GM19455 (cell line): ENCODE measurements around the gene TTC33.
"Not testable (repeated sequence)": the region's sequence is repeated elsewhere in the genome, so short reads cannot be mapped to it uniquely, and the experiment has no call there.

ENCODE experiments used
- ATAC-seq: cut with Tn5 transposase; IDR thresholded peaks from one replicate; pipeline ENCODE4 v1.9.1; 2021; ENCODE audit not compliant: unreplicated experiment

Gene TTC33

DNA sequence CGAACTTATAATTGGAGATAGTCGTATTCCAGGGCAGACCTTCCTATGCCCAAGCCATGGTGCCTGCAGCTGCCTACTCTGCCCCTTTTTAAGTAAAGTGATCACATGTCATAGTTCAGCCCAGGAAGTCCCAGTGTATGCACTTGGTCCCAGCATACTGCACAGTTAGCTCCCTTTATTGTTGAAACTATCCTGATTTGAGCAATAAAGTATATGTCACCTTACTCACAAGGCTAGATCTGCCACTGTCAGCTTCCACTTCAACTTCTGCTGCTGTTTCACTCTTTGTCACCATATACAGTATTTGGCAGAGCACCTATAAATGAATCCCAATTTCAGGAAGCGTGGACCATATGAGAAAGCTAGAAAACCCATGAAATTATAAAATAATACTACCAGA lies 179.8 kb downstream of the TTC33 start:
- ATAC-seq: no peak

GRCh38 chr5:40575411-40575810 lies 180.3 kb downstream of the TTC33 start:
- no peak for ATAC-seq

DNA sequence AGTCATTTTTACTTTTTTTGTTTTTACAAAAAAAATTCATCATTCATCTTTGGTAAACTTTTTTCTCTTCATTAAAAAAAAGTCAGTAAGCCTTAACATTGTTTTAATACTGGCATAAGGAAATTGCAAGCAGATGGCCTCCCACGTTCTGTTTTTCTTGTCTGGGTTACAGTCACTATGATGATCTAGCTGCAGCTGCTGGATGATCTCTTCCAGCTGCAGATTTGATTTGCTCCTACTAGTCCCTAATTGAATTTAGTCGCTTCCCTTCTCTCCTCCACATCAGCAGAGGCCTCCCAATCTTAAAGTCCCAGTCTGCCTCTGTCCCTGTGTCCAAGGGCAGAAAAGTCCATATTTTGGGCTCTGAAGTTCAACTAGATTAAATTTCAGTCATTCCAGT lies 182.8 kb downstream of the TTC33 start:
- ATAC-seq: no peak

DNA sequence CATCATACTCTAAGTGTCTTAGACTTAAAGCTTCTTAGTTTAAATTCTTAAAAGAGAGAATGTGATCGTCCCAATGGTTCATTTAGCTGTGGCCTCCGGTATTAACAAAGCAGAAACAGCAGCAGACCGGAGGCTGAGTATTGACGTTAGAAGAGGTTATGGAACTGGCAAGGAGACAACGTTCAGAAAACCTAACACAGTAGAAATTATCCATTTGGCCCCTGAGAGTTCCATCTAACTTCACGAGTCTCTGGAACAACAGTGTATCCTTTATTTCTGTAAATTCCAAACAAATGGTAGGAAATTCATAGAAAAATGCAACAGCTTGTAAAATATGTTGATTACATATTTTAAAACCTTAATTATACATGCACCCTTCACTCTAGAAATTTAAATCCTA lies 183.4 kb downstream of the TTC33 start:
- no peak for ATAC-seq

GRCh38 chr5:40571729-40572128 lies 184.0 kb downstream of the TTC33 start:
- no peak for ATAC-seq

DNA sequence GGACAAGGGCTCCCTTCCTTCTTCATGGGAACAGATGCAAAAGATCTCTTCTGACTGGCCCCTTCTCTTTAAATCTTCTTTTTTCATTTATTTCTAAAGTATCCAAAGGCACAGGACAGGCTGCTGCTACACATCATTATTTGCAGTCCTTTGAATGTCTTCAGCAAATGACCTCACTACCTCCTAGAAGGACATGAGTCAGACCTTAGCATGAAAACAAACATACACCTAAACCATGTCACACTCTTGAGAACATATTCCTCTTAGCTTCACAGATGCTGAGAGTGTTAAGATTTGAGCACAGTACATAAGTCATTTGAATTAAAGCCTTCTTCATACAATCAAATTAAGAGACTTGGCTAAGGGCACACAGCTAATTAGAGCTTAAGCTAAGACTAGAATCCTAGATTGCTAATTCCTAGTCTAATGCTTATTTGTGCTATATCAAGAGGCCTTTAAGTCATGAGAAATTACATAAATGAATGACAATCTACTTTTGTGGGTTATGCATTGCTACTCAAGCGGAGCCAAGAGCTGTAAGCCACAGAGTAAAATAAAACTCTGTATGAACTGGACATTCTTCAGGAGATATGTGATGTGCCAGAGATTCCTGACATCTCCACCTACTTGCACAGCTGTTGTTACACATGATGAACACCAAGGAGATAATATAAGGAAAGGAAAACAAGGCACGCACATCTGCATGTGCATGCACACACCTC lies 185.2 kb downstream of the TTC33 start:
- ATAC-seq: peak; percentile 79

- peak; percentile 60 for ATAC-seq
Observed at GRCh38 chr5:40569546-40570270, 186.1 kb downstream of the TTC33 start.

GRCh38 chr5:40568548-40568947 lies 187.2 kb downstream of the TTC33 start:
- ATAC-seq: no peak

DNA sequence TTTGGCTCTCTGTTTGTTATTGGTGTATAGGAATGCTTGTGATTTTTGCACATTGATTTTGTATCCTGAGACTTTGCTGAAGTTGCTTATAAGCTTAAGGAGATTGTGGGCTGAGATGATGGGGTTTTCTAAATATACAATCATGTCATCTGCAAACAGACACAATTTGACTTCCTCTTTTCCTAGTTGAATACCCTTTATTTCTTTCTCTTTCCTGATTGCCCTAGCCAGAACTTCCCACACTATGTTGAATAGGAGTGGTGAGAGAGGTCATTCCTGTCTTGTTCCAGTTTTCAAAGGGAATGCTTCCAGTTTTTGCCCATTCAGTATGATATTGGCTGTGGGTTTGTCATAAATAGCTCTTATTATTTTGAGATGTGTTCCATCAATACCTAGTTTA lies 192.6 kb downstream of the TTC33 start:
- not testable (repeated sequence) for ATAC-seq

DNA sequence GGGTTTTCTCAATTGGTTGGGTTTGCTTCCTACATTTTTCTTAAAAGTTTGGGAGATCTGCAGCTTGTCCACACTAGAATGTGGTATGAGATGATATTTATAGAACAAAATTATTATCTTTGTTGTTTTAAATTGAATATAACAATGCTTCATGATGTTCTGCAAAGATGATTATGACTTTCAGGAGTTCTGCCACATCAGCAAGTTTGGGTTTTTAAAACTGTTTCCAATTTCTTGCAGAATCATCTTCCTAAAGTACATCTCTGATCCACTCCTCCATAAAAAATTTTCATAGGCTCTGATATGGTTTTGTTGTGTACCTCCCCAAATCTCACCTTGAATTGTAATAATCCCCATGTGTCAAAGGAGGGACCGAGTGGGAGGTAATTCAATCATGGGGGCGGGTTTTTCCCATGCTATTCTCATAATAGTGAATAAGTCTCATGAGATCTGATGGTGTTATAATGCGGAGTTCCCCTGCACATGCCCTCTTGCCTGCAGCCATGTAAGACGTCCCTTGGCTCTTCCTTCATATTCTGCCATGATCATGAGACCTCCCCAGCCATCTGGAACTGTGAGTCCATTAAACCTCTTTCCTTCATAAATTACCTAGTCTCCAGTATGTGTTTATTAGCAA lies 195.2 kb downstream of the TTC33 start:
- no peak for ATAC-seq

DNA sequence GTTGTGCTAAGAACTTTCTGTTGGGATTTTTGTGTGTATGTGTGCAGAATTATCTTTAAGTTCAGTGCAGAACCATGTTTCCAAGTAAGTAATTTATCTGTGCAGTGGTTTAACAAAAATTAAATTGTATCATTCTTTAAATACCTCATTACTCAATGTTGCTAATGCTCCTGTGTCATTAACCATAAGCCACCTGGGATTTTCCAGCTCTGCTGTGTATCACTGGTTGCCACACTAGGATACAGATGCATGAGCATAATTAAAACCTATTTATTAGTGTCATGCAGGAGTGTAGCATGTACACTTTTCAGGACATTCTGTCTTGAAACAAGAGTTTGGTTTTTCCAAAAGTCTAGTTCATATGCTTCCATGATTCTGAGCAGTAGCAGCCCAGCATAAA lies 196.5 kb downstream of the TTC33 start:
- ATAC-seq: no peak

GRCh38 chr5:40557501-40557900 lies 198.3 kb downstream of the TTC33 start:
- no peak for ATAC-seq

DNA sequence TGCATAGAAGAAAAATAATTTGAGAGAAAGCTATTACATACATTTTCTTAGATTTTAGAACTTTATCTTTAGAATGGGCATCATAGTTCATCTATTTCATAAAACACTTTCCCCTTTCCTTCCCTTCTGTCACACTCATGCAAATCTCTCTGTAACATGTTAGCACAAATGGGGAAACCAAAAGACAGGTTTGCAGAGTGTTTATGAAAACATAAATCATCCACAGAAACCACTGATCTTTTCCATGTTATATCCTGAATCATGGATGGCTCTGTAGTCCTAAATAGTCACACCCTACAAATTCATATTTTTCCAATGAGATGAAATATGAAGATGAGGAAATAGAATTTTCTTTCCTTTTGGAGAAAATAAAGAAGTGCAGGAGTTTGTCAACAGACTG lies 198.9 kb downstream of the TTC33 start:
- no peak for ATAC-seq

DNA sequence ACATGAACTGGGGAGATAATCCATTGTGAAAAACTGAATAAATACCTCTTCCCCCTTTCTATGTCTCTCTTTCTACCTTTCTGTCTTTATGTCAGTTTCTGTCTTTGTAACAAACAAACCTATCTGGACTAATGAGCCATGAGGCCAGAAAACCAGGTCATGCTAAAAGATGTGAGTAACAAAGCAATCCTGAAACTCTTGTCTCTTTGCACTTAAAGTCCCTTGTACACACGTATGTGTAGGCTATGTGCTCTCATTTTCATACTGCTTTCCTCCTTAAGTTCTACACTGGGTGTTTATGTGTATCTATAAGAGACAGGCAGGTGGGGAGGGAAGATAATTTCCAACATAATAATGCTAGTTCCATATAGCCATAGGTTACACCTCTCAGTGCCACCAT lies 199.9 kb downstream of the TTC33 start:
- no peak for ATAC-seq

DNA sequence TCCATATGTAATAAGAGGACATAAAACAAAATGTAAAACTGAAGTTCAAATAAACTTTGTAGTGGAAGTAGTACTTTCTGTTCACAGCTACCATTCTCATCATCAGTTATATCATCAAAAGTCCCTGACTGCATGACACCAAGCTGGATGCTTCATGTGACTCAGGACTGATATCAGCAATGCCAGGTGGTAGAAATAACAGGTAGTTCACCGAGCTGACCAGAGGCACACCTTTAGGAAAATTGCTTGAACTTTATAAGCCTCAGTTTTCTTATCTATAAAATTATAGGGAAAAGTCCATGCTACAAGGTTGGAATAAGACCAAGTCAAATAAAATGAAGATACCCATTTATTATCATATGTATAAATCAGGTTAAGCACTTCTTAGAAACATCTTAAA lies 200.9 kb downstream of the TTC33 start:
- ATAC-seq: no peak

- ATAC-seq: no peak
Observed at GRCh38 chr5:40554054-40554453, 201.7 kb downstream of the TTC33 start.

- no peak for ATAC-seq
Observed at GRCh38 chr5:40552981-40553380, 202.8 kb downstream of the TTC33 start.

GRCh38 chr5:40551496-40552491 lies 204.0 kb downstream of the TTC33 start:
- ATAC-seq: no peak

GRCh38 chr5:40550481-40550880 lies 205.3 kb downstream of the TTC33 start:
- no peak for ATAC-seq

DNA sequence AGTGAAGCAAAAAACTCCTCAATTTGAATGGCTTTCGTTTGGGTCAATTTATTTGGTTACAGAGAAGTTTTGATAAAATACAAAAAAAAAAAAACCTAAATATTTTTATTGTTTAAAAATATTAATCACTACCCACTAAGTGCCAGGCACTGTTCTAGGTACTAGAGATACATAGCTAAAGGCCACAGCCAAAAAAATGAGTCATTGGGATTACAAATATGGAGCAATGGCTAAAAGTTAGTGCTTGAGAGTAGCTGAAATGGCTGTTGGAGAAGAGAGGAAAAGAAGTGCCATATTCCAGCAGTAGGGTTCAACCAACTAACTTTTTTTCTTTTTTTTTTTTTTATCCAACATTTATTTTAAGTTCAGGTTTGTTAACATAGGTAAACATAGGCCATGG lies 206.1 kb downstream of the TTC33 start:
- ATAC-seq: no peak

GRCh38 chr5:40547994-40548575 lies 207.7 kb downstream of the TTC33 start:
- no peak for ATAC-seq
